K562 treated with DMSO at 1 percent for 4 hours (cell line): Measurements from ENCODE around the gene HAPLN3. TPM values are rescaled to one million over a fixed set of nuclear protein-coding genes. Genes with fewer than 3 reads are reported as not detected.

Experiments
- total RNA-seq: library from RNA; unstranded; fragments of 300-600 nt; gene quantifications from 2 replicates; pipeline ENCODE4 v1.2.3, GENCODE V29; 2022; ENCODE audit not compliant: insufficient read depth

Gene HAPLN3
- 2.5 and 4.2 TPM in 2 replicates for total RNA-seq

GRCh38 chr15:88894819-88895767 is at the start of gene HAPLN3:
Gene HAPLN3, minus strand, starts transcription at chr15:88895544. Its CDS starts 8,246 bp downstream, at chr15:88887298.

GRCh38 chr15:88913017-88913849 is 17.9 kb upstream of the HAPLN3 start, which contains the start of gene MFGE8:
Gene MFGE8, minus strand, starts transcription at chr15:88913379. Its CDS starts 60 bp downstream, at chr15:88913319.

Other genes with a start within 250 kb of the HAPLN3 start
- not detected in 2 replicates for gene ACAN, start 92.1 kb downstream of the HAPLN3 start, total RNA-seq
- 180 and 182 TPM in 2 replicates for gene MFGE8, start 17.8 kb upstream of the HAPLN3 start, total RNA-seq
- 17.0 and 23.4 TPM in 2 replicates for gene ABHD2, start 192.9 kb upstream of the HAPLN3 start, total RNA-seq